HG03469 (cell line): Measurements from ENCODE around the gene SPIRE1.
"Not testable (repeated sequence)": the region's sequence is repeated elsewhere in the genome, so short reads cannot be mapped to it uniquely, and the experiment has no call there.

Experiments used
- ATAC-seq: cut with Tn5 transposase; IDR thresholded peaks from one replicate; pipeline ENCODE4 v1.9.1; 2021; ENCODE audit warnings: mild to moderate bottlenecking, moderate library complexity, moderate number of reproducible peaks; ENCODE audit not compliant: unreplicated experiment

Gene SPIRE1

DNA sequence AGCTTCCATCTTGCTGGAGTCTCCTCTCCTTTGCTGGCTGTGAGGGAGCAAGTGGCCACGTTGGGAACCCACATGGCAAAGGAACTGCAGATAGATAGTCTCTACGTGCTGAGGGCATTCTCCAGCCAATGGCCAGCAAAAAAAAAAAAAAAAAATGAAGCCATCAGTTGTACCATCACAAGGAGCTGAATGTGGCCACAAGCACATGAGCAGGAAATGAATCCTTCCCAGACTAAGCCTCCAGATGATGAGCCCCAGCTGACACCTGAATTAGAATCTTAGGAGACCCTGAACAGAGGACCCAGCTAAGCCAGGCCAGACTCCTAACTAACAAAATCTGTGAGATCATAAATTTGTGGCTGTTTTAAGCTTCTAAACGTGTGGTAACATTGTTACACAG, 57.9 kb downstream of the SPIRE1 start:
- ATAC-seq = no peak

DNA sequence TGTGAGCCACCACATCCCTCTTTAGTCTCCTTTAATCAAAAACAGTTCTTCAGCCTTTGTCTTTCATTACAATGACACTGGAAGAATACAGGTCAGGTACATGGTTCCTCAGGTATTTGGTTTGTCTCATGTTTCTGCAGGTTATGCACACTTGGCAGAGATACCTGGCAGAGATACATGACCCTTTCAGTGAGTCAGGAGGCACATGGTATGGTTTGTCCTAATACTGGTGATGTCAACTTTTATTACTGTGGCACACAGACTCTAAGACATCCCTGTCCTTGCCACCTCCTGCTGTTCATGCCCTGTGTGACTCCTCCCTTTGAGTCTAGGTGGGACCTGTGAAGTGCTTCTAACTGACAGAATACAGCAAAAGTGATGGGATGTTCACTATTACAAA, 58.4 kb downstream of the SPIRE1 start:
- ATAC-seq = no peak

DNA sequence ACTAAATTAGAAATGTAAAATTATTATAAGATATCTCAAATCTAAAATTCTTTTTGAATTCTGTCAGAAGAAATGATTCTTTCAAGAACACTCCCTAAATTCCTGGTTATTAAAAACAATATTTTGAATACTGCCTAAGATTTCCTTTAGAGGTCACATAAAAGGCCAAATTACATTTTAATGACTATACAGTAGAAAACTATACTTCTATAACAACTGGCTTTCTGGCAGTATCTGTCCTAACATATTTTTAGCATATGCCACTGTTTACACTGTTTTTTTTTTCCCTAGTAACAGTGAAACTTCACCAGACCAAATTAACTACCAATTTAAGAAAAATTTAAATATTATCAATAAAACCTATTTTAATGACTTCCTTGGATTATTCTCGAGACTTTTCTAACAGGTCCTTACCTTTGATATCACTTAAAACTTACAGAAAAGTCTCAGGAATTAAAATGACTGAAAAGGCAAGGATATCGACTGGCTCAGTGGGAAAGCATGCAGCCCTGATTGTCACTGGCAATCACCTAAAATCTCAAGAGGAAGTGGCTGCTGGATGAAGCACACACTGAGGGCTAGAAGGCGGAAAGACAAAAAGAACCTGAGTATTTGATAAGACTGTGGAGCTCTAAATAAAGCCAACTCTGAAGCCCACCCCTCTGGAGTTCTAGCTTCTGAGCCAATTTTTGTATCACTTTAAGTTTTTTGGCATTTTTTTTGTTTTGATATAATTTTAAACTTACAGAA, 59.6 kb downstream of the SPIRE1 start:
- ATAC-seq = no peak

GRCh38 chr18:12597760-12598159, 60.1 kb downstream of the SPIRE1 start:
- ATAC-seq = no peak

DNA sequence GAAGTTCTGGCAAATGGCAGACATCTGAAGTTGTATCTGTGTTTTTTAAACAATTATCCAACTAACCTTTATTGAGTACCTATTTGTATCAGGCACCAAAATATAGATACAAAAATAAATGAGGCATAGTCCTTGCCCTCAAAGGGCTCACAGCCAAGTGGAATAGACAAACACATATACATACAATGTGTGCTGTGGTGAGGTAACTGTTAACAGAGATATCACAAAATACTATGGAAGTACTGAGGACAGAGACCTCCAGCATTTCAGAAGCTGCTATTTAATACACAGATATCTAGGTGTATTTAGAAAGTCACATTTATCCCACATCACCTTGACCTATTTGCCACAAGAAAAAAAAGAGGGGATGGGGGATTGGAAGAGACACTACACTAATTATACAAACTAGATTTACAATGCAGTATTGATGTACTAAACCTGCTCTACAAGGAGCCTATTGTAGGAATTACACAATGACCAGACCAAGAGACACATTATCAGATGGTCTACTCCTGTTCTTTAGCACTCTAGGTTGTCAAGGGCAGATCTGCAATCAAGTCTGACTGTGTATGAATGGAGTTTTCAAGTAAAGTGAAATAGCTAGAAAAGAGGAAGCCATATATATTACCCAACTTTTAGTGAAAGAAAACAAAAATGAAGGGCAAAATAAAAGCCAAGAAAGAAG, 62.2 kb downstream of the SPIRE1 start:
- ATAC-seq = no peak

DNA sequence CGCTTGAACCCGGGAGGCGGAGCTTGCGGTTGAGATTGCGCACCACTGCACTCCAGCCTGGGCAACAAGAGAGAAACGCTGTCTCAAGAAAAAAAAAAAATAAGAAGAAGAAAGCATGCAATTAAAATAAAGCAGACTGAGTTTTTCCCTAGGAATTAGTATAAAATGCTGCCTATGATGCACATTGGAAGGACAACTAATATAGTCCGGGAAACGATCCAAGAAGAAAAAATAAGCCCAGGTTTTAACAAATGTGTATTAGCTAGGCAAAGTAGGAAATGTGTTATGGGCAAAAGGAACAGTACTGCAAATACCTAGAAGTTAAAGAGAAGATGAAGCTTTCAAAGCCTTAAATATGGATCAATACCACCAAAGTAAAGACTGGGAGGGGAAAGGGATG, 64.0 kb downstream of the SPIRE1 start:
- no peak for ATAC-seq

DNA sequence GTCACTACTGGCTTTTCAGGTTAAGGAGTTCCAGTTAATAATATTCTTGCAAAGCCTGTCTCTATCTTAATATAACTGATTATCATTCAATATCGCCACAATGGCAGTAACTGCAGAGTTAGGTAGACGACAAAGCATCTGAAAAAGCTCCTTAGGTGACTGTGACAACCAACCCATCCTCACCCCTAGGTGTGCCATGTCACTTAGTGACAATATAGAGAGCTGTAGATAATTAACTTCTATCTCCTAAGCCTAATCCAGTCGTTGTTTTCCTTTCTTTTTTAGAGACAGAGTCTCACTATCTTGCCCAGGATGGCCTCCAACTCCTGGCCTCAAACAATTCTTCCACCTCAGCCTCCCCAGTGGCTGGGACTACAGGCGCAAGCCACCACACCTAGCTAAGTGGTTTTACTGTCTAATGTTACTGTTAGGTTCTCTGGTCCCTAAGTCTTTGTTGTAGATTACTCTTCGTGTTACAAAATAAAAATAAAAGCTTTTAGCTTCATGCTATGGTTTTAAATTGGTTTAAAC, 65.2 kb downstream of the SPIRE1 start:
- no peak for ATAC-seq

- ATAC-seq = no peak
Observed at GRCh38 chr18:12589448-12589847, 68.5 kb downstream of the SPIRE1 start.

- no peak for ATAC-seq
Observed at GRCh38 chr18:12586956-12587355, 71.0 kb downstream of the SPIRE1 start.

- ATAC-seq = no peak
Observed at GRCh38 chr18:12585218-12585617, 72.7 kb downstream of the SPIRE1 start.

DNA sequence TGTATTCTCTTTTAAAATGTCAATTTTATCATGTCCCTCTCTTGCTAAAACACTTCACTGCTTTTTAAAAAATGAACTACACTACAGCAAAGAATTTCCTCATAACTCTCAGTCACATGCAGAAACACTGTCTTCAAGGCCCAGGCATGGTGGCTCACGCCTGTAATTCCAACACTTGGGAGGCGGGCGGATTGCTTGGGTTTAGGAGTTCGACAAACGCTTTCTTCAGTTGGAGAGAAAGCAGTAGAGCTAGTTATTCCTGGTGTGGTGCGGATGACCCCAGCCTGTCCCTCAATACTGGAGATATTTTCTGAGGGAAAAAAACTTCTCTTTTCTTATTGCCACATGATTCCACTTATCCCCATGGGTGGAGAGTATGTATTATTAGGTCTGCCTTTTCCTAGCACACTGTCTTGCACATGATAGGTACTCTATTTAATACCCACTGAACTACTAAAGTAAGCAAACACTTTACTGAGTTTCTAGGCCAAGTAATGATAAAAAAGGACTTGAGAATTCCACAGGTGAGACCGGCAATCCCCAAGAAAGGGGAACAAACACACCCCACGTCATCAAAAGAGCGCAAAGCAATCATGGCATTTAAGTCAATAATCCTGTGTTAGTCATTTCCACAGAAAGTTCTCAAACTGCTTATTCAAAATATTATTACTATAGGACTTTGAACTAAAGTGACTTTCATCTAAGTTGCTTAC, 77.1 kb downstream of the SPIRE1 start:
- no peak for ATAC-seq

DNA sequence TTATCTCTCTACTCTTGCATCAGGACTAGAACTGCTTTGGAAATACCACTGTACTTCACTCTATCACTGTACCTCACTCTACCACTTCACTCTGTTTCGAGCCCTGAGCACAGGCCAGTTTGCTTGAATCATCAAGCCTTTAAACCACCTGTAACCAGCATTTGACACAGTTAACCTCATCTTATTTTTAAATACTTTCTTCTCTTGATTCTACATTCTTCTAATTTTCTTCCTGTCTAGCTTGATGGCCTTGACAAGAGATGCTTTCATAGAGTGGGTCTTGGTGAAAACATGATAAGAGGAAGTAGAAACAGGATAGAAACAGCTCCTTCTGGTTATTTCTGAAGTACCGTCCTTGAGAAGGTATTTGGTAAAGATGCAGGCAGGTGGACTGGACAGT, 78.1 kb downstream of the SPIRE1 start:
- no peak for ATAC-seq

DNA sequence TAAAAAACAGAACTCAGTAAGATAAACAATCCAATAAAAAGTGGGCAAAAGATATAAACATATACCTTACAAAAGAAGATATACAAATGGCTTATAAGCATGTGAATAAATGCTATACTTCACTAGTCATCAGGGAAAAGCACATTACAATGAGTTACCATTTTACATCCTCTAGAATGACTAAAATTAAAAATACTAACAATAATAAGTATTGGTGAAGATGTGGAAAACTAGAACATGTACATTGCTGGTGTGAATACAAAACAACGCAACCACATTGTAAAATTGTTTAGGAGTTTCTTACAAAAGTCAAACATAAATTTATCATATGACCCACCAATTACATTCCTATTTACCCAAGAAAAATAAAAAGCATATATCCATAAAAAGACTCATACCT, 80.1 kb downstream of the SPIRE1 start:
- no peak for ATAC-seq

- no peak for ATAC-seq
Observed at GRCh38 chr18:12574494-12575185, 83.3 kb downstream of the SPIRE1 start.

- ATAC-seq = no peak
Observed at GRCh38 chr18:12571630-12572029, 86.3 kb downstream of the SPIRE1 start.

- ATAC-seq = no peak
Observed at GRCh38 chr18:12569791-12570190, 88.1 kb downstream of the SPIRE1 start.

- ATAC-seq = no peak
Observed at GRCh38 chr18:12567849-12568248, 90.1 kb downstream of the SPIRE1 start.

GRCh38 chr18:12564861-12565260, 93.0 kb downstream of the SPIRE1 start:
- ATAC-seq = no peak

DNA sequence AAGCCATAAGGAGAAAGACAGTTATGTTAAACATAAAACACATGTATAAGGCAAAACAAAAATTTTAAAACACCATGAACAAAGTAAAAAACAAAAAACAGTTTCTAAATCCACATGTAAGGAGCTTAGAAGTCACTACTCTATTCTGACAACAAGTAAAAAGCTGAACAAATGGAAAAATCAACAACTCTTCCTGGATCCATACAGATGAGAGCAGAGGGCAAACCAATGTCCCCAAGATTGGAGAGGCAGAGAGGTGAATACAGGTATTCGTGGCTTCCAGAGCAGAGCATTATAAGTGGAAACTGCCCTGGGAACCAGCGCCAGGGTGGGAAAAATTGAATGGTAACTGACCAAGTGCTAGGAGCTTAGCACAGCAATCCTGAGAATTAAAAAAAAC, 93.5 kb downstream of the SPIRE1 start:
- no peak for ATAC-seq

DNA sequence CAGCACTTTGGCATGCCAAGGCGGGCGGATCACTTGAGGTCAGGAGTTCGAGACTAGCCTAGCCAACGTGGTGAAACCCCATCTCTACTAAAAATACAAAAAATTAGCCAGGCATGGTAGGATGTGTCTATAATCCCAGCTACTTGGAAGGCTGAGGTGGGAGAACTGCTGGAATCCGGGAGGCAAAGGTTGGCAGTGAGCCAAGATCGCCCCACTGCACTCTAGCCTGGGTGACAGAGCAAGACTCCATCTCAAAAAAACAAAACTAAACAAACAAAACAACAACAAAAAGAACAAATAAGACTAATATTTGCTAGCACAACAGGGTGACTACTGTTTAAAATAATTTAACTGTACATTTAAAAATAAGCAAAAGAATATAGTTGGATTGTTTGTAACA, 97.3 kb downstream of the SPIRE1 start:
- not testable (repeated sequence) for ATAC-seq

- no peak for ATAC-seq
Observed at GRCh38 chr18:12559319-12559718, 98.6 kb downstream of the SPIRE1 start.
